ENCODE data around the gene TNIP1.

The TNIP1 gene

DNA sequence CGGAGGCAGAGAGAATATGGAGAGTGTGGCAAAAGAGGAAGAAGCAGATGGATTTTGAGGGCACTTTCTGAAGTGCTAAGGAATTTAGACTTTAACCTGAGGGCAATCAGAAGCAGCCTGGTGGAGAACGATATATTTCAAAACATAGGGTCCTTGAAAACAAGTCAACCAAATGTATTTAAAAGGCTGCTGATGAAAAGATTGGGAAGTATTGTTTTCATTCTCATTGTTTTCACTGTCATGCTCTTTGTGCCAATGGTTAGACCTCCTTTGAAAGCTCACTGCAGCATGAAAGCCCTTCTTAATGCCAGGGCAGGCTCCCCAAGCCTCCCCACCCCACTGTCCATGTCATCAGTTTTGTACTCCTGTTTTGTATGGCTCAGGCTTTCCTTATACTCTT, 62.9 kb downstream of the TNIP1 start:
- in situ Hi-C loops (cut with HindIII; ENCODE audit: low pct_ligation_motif_present, low pct_unique_long_range_greater_than_20kb, low sequenced_read_pairs): no loop called here
- DNase-seq: no peak

DNA sequence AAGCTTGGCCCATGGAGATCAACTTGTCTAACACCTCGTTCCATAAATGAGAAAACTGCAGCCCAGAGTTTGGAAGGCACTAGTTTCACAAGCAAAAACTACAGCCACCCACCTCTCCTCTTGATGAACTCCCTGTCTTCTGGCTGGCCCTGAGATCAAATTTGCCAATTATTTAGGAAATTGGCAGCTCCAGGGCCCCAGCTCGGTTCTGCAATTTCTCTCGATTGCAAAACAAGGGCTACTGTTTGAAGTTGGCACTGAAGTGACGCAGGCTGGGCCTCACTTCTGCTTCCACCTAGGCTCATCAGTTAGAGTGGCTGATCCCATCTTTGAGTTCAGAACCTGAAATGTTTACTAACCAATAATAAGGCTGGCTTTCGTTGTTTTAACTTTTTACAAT, 64.1 kb downstream of the TNIP1 start:
- DNase-seq: no peak
- in situ Hi-C loops (cut with HindIII; ENCODE audit: low pct_ligation_motif_present, low pct_unique_long_range_greater_than_20kb, low sequenced_read_pairs): no loop called here

- in situ Hi-C loops (cut with HindIII; ENCODE audit: low pct_ligation_motif_present, low pct_unique_long_range_greater_than_20kb, low sequenced_read_pairs): no loop called here
- no peak for DNase-seq
These were observed 64.8 kb downstream of the TNIP1 start for GRCh38 chr5:151015974-151016587.

GRCh38 chr5:151014680-151015343, 66.0 kb downstream of the TNIP1 start:
- DNase-seq: peak; percentile 23
- in situ Hi-C loops (cut with HindIII; ENCODE audit: low pct_ligation_motif_present, low pct_unique_long_range_greater_than_20kb, low sequenced_read_pairs): no loop called here

- in situ Hi-C loops (cut with HindIII; ENCODE audit: low pct_ligation_motif_present, low pct_unique_long_range_greater_than_20kb, low sequenced_read_pairs): no loop called here
- no peak for DNase-seq
These were observed 68.0 kb downstream of the TNIP1 start for GRCh38 chr5:151012862-151013261.

GRCh38 chr5:151008906-151009305, 71.9 kb downstream of the TNIP1 start:
- in situ Hi-C loops (cut with HindIII; ENCODE audit: low pct_ligation_motif_present, low pct_unique_long_range_greater_than_20kb, low sequenced_read_pairs): no loop called here
- DNase-seq: no peak

- DNase-seq: no peak
- in situ Hi-C loops (cut with HindIII; ENCODE audit: low pct_ligation_motif_present, low pct_unique_long_range_greater_than_20kb, low sequenced_read_pairs): no loop called here
These were observed 72.7 kb downstream of the TNIP1 start for GRCh38 chr5:151008210-151008491.

- in situ Hi-C loops (cut with HindIII; ENCODE audit: low pct_ligation_motif_present, low pct_unique_long_range_greater_than_20kb, low sequenced_read_pairs): no loop called here
These were observed 73.2 kb downstream of the TNIP1 start for GRCh38 chr5:151007430-151008209.

DNA sequence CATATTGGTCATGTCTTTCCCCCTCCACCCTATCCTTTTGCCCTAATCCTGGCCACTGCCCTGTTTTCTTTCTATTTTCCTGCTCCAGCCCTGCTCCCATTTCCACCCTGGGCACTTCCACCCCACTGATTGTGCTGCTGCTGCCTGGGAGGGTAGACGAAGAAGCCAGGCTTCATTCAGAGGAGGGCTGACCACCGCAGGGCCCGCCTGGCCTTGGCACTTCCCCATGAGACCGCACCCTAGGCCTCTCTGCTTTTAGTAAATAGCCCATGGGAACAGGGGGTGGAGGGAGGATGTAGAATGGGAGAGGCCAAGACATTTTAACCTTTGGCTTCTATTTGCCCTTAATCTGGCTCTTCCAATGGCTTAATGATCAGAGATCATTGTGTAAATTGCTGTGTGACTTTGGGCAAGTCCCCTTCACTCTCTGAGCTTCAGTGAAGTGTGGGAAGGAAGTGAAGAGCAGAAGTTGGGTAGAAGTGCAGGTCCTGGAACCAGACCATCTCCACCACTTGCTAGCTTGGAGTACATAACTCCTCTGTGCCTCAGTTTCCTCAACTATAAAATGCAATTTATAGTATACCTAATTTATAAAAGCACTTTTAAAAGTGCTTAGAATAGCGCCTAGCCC, 74.0 kb downstream of the TNIP1 start:
- in situ Hi-C loops (cut with HindIII; ENCODE audit: low pct_ligation_motif_present, low pct_unique_long_range_greater_than_20kb, low sequenced_read_pairs): no loop called here
- DNase-seq: no peak

More at GRCh38 chr5:151007430-151008209, 73.2 kb downstream of the TNIP1 start:
- DNase-seq: no peak

DNA sequence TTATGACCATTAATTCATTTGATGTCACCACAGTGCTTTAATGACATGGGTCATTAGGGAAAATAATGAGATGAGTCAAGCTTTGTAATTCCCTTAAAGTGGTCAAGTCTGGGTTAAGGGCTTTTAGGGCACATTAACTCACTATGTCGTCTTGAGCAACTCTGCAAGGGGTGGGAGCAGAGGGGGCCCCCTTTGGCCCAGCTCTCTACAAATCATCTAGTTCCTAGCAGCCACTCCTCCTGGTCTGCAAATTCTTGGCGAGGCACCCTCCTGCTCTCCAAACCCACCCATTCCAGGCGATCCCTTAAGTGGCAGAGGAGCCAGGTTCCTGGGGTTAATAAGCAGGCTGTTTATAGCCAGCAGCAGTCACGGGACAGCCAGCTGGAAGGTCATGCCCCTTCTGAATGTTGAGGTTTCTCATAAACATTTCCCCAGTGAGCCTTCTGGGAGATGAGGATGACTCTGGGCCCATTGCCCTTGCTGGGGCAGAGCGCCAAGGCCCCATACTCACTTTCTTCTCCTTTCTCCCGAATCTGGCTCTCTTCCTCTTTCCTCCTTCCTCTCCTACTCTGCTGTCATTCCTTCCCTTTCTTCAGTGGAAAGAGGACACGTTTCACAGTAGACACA, 74.8 kb downstream of the TNIP1 start:
- DNase-seq: no peak
- in situ Hi-C loops (cut with HindIII; ENCODE audit: low pct_ligation_motif_present, low pct_unique_long_range_greater_than_20kb, low sequenced_read_pairs): no loop called here

- no peak for DNase-seq
- in situ Hi-C loops (cut with HindIII; ENCODE audit: low pct_ligation_motif_present, low pct_unique_long_range_greater_than_20kb, low sequenced_read_pairs): no loop called here
These were observed 75.5 kb downstream of the TNIP1 start for GRCh38 chr5:151005187-151005949.

- in situ Hi-C loops (cut with HindIII; ENCODE audit: low pct_ligation_motif_present, low pct_unique_long_range_greater_than_20kb, low sequenced_read_pairs): no loop called here
- no peak for DNase-seq
These were observed 76.3 kb downstream of the TNIP1 start for GRCh38 chr5:151004499-151004898.

DNA sequence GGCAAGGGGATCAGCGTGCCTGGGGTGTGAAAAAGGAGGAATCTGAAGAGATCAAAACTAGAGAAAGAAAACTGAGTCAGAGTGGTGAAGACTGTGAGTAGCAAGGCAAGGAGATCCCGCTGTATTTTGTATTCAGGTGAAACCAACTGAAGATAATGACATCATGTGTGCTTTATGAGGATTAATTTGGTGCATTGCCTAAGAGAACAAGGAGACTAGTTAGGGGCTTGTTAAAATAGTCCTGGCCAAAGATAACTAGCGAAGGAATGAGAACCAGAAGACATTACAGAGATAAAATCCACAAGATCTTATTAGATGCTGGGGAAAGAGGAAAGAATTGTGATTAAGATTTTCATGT, 77.4 kb downstream of the TNIP1 start:
- in situ Hi-C loops (cut with HindIII; ENCODE audit: low pct_ligation_motif_present, low pct_unique_long_range_greater_than_20kb, low sequenced_read_pairs): no loop called here
- no peak for DNase-seq

DNA sequence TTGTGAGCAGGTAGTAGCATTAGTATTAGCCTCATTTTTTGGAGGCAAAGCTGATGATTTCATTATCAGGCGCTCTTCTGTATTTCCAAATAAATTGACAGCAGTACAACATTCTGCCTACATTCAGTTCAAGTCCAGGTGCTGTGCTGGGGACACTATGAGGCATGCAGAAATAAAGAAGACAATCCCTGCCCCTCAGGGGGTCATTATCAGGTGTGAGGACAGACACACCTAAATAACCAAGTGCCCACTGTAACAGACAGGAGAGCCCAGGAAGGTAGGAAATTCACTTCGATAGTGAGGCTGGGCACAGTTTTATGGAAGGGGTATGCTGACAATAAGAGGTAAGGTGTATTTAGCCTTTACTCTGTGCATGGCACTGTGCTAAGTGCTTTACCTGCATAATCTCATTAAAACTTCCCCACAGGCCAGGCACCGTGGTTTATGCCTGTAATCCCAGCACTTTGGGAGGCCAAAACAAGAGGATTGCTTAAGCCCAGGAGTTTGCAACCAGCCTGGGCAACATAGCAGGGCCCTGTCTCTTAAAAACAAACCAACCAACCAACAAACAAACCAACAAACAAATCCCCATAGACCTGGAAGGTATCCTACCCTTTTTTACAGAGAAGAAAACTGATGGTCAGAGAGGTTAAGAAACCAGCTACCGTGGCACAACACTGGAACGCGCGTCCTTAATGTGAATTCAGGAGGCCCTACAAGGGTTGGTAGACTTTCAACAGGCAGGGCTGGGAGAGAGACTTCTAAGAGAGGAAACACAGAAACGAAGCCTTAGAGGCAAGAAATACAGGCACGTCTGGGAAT, 77.9 kb downstream of the TNIP1 start:
- no peak for DNase-seq
- in situ Hi-C loops (cut with HindIII; ENCODE audit: low pct_ligation_motif_present, low pct_unique_long_range_greater_than_20kb, low sequenced_read_pairs): no loop called here

- in situ Hi-C loops (cut with HindIII; ENCODE audit: low pct_ligation_motif_present, low pct_unique_long_range_greater_than_20kb, low sequenced_read_pairs): no loop called here
- peak; percentile 44 for DNase-seq
These were observed 78.6 kb downstream of the TNIP1 start for GRCh38 chr5:151002250-151002649.

DNA sequence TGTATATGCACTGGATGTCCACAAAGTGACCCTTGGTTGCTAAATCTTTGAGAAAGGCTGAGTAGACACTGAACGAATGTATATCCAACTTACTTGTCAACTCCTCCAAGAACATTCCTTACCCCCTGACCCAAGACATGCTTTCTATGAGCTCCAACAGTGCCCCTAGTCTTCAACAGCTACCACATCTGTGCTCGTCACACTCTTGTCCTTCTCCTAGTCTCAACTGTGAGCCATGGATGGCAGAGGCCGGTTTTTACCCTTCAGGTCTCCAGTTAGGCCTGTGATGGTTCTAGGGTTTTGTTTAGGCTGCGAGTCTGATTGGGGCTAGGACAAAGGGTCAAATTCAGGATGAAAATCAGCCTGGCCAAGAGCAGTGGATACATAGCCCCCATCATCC, 79.4 kb downstream of the TNIP1 start:
- in situ Hi-C loops (cut with HindIII; ENCODE audit: low pct_ligation_motif_present, low pct_unique_long_range_greater_than_20kb, low sequenced_read_pairs): no loop called here
- DNase-seq: no peak

DNA sequence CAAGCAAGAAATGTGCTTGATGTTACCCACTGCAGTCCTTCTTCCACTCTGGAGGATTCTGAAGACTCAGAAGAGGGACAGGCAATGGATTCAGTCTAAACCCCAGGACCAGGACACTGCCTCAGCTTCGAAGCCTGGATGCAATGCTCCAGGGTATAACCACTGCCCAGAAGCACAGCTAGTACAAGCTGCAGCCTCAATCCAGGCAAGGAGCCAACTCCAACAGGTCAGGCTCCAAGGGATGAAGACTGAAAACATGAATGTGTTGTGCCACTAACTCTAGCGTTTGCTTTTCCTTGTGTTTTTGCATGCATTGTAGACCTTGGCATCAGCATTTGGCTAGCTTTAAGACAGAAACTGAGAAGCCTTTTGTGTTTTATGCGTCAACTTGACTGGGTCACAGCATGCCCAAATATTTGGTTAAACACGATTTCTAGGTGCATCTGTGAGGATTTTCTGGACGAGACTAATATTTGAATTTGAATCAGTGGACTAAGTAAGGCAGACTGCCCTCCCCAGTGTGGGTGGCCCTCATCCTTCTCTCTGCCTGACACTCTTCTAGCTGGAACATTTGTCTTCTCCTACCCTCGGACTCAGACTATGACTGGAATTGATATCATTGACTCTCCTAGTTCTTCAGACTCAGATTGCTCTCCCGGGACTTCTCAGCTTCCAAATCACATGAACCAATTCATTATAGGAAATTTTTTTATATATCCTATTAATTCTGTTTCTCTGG, 81.0 kb downstream of the TNIP1 start:
- DNase-seq: no peak
- in situ Hi-C loops (cut with HindIII; ENCODE audit: low pct_ligation_motif_present, low pct_unique_long_range_greater_than_20kb, low sequenced_read_pairs): no loop called here
